HEK293 (cell line): Measurements from ENCODE around the gene ELF1.

ENCODE experiments used
- ELK4 ChIP-seq: IDR thresholded peaks from 2 replicates; pipeline ENCODE4 v1.6.1; 2011; ENCODE audit warnings: mild to moderate bottlenecking, low read depth, low read length, borderline replicate concordance
- GFI1B ChIP-seq: fragments of 450-650 bp; formaldehyde crosslinking; IDR thresholded peaks from 2 replicates; pipeline ENCODE4 v1.5.1; 2016; ENCODE audit warnings: missing biosample characterization, missing genetic modification characterization
- GLI2 ChIP-seq: fragments of 450-650 bp; formaldehyde crosslinking; IDR thresholded peaks from 2 replicates; pipeline ENCODE4; 2017; ENCODE audit warnings: missing biosample characterization, missing genetic modification characterization, low read depth, borderline replicate concordance
- GLIS1 ChIP-seq: fragments of 450-650 bp; formaldehyde crosslinking; IDR thresholded peaks from 2 replicates; pipeline ENCODE4 v1.5.1; 2016; ENCODE audit warnings: missing biosample characterization, missing genetic modification characterization
- IKZF3 ChIP-seq: fragments of 450-650 bp; IDR thresholded peaks from 2 replicates; pipeline ENCODE4 v1.5.0; 2018; ENCODE audit warnings: missing biosample characterization, mild to moderate bottlenecking, missing genetic modification characterization, moderate library complexity
- KLF16 ChIP-seq: fragments of 450-650 bp; formaldehyde crosslinking; IDR thresholded peaks from 2 replicates; pipeline ENCODE4 v1.5.1; 2017; ENCODE audit warnings: missing biosample characterization, missing genetic modification characterization
- KLF7 ChIP-seq: fragments of 450-650 bp; formaldehyde crosslinking; IDR thresholded peaks from 2 replicates; pipeline ENCODE4 v1.5.1; 2016; ENCODE audit warnings: missing biosample characterization, missing genetic modification characterization, borderline replicate concordance
- MZF1 ChIP-seq: fragments of 450-650 bp; formaldehyde crosslinking; IDR thresholded peaks from 2 replicates; pipeline ENCODE4 v1.5.1; 2017; ENCODE audit warnings: missing biosample characterization, missing genetic modification characterization, borderline replicate concordance
- OSR2 ChIP-seq: fragments of 450-650 bp; formaldehyde crosslinking; IDR thresholded peaks from 2 replicates; pipeline ENCODE4 v1.5.1; 2016; ENCODE audit warnings: missing biosample characterization, missing genetic modification characterization
- PRDM1 ChIP-seq: fragments of 450-650 bp; formaldehyde crosslinking; IDR thresholded peaks from 2 replicates; pipeline ENCODE4; 2016; ENCODE audit warnings: missing biosample characterization, missing genetic modification characterization
- PRDM10 ChIP-seq: fragments of 450-650 bp; formaldehyde crosslinking; IDR thresholded peaks from 2 replicates; pipeline ENCODE4 v1.5.1; 2016; ENCODE audit warnings: missing biosample characterization, missing genetic modification characterization
- SP3 ChIP-seq: fragments of 450-650 bp; formaldehyde crosslinking; IDR thresholded peaks from 2 replicates; pipeline ENCODE4 v1.5.1; 2016; ENCODE audit warnings: missing biosample characterization, missing genetic modification characterization
- SP7 ChIP-seq: fragments of 450-650 bp; formaldehyde crosslinking; IDR thresholded peaks from 2 replicates; pipeline ENCODE4 v1.5.1; 2016; ENCODE audit warnings: missing biosample characterization, missing genetic modification characterization
- ZBTB10 ChIP-seq: fragments of 450-650 bp; formaldehyde crosslinking; IDR thresholded peaks from 2 replicates; pipeline ENCODE4 v1.5.1; 2016; ENCODE audit warnings: missing biosample characterization, missing genetic modification characterization
- ZBTB48 ChIP-seq: fragments of 450-650 bp; formaldehyde crosslinking; IDR thresholded peaks from 2 replicates; pipeline ENCODE4 v1.5.1; 2016; ENCODE audit warnings: missing biosample characterization, missing genetic modification characterization
- ZFP3 ChIP-seq: fragments of 450-650 bp; formaldehyde crosslinking; IDR thresholded peaks from 2 replicates; pipeline ENCODE4 v1.5.1; 2016; ENCODE audit warnings: low read depth, missing biosample characterization, missing genetic modification characterization
- ZNF16 ChIP-seq: fragments of 450-650 bp; formaldehyde crosslinking; IDR thresholded peaks from 2 replicates; pipeline ENCODE4 v1.5.1; 2016; ENCODE audit warnings: low read depth, missing biosample characterization, missing genetic modification characterization
- ZNF184 ChIP-seq: fragments of 450-650 bp; IDR thresholded peaks from 2 replicates; pipeline ENCODE4 v1.5.1; 2018; ENCODE audit warnings: missing biosample characterization, mild to moderate bottlenecking, missing genetic modification characterization
- ZNF341 ChIP-seq: fragments of 450-650 bp; formaldehyde crosslinking; IDR thresholded peaks from 2 replicates; pipeline ENCODE4; 2016; ENCODE audit warnings: low read depth, missing biosample characterization, missing genetic modification characterization
- ZNF350 ChIP-seq: fragments of 450-650 bp; formaldehyde crosslinking; IDR thresholded peaks from 2 replicates; pipeline ENCODE4 v1.5.0; 2017; ENCODE audit warnings: missing biosample characterization, mild to moderate bottlenecking, missing genetic modification characterization
- ZNF423 ChIP-seq: fragments of 450-650 bp; formaldehyde crosslinking; IDR thresholded peaks from 2 replicates; pipeline ENCODE4 v1.5.1; 2016; ENCODE audit warnings: missing biosample characterization, missing genetic modification characterization
- ZNF488 ChIP-seq: fragments of 450-650 bp; formaldehyde crosslinking; IDR thresholded peaks from 2 replicates; pipeline ENCODE4 v1.5.1; 2016; ENCODE audit warnings: missing biosample characterization, missing genetic modification characterization
- ZNF555 ChIP-seq: fragments of 450-650 bp; formaldehyde crosslinking; conservative IDR thresholded peaks from 2 replicates; pipeline ENCODE4 v1.5.1; 2017; ENCODE audit warnings: missing biosample characterization, mild to moderate bottlenecking, missing genetic modification characterization, inconsistent platforms
- ZNF660 ChIP-seq: fragments of 450-650 bp; IDR thresholded peaks from 2 replicates; pipeline ENCODE4 v1.5.1; 2018; ENCODE audit warnings: missing biosample characterization, mild to moderate bottlenecking, missing genetic modification characterization
- ZNF670 ChIP-seq: fragments of 450-650 bp; formaldehyde crosslinking; IDR thresholded peaks from 2 replicates; pipeline ENCODE4 v1.5.1; 2016; ENCODE audit warnings: missing biosample characterization, missing genetic modification characterization, low read depth
- ZNF776 ChIP-seq: fragments of 450-650 bp; formaldehyde crosslinking; IDR thresholded peaks from 2 replicates; pipeline ENCODE4 v1.5.0; 2017; ENCODE audit warnings: missing biosample characterization, missing genetic modification characterization, borderline replicate concordance
- TF ChIP-seq, protein P1 (sequence below): fragments of 450-650 bp; formaldehyde crosslinking; IDR thresholded peaks from 2 replicates; pipeline ENCODE4 v1.5.1; 2016; ENCODE audit warnings: missing biosample characterization, missing genetic modification characterization, borderline replicate concordance
- TF ChIP-seq, protein P2 (sequence below): fragments of 450-650 bp; formaldehyde crosslinking; IDR thresholded peaks from 2 replicates; pipeline ENCODE4 v1.5.1; 2016; ENCODE audit warnings: missing biosample characterization, missing genetic modification characterization

The ELF1 gene

GRCh38 chr13:41060082-41060723 is 41.1 kb upstream of the ELF1 start (continued):
- TF ChIP-seq GFI1B (no peak; the same call in 1 of the 2 replicates), ZBTB10 (tag by site-specific recombination) (peak; percentile 87), KLF16 (0 out of 2 replicates have a peak, but pooled peaks have one; percentile 22), ZNF776 (tag by site-specific recombination) (no peak), ZNF350 (tag by site-specific recombination) (no peak), PRDM1 (tag by site-specific recombination) (peak; percentile 79; the same call in 1 of the 2 replicates), KLF7 (tag by site-specific recombination) (no peak; the same call in 1 of the 2 replicates), ZNF16 (no peak), ZFP3 (tag by site-specific recombination) (no peak), OSR2 (tag by site-specific recombination) (peak; percentile 23; the same call in 1 of the 2 replicates), ELK4 (no peak), ZNF660 (tag by site-specific recombination) (peak; percentile 83; the same call in 1 of the 2 replicates), ZNF670 (tag by site-specific recombination) (no peak), ZNF184 (tag by site-specific recombination) (0 out of 2 replicates have a peak, but pooled peaks have one; percentile 33), GLI2 (no peak), PRDM10 (tag by site-specific recombination) (peak; percentile 75), ZNF555 (no peak), SP3 (tag by site-specific recombination) (peak; percentile 13; the same call in 1 of the 2 replicates), ZNF488 (no peak), ZNF341 (tag by site-specific recombination) (peak; percentile 87), GLIS1 (peak; percentile 79), MZF1 (0 out of 2 replicates have a peak, but pooled peaks have one; percentile 33), ZNF423 (tag by site-specific recombination) (peak; percentile 87; the same call in 1 of the 2 replicates), ZBTB48 (tag by site-specific recombination) (no peak; the same call in 1 of the 2 replicates), SP7 (tag by site-specific recombination) (no peak; the same call in 1 of the 2 replicates), IKZF3 (tag by site-specific recombination) (peak; percentile 90; the same call in 1 of the 2 replicates)
- TF ChIP-seq, protein P1, sequence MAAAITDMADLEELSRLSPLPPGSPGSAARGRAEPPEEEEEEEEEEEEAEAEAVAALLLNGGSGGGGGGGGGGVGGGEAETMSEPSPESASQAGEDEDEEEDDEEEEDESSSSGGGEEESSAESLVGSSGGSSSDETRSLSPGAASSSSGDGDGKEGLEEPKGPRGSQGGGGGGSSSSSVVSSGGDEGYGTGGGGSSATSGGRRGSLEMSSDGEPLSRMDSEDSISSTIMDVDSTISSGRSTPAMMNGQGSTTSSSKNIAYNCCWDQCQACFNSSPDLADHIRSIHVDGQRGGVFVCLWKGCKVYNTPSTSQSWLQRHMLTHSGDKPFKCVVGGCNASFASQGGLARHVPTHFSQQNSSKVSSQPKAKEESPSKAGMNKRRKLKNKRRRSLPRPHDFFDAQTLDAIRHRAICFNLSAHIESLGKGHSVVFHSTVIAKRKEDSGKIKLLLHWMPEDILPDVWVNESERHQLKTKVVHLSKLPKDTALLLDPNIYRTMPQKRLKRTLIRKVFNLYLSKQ (tag by site-specific recombination), result no peak
- TF ChIP-seq, protein P2, sequence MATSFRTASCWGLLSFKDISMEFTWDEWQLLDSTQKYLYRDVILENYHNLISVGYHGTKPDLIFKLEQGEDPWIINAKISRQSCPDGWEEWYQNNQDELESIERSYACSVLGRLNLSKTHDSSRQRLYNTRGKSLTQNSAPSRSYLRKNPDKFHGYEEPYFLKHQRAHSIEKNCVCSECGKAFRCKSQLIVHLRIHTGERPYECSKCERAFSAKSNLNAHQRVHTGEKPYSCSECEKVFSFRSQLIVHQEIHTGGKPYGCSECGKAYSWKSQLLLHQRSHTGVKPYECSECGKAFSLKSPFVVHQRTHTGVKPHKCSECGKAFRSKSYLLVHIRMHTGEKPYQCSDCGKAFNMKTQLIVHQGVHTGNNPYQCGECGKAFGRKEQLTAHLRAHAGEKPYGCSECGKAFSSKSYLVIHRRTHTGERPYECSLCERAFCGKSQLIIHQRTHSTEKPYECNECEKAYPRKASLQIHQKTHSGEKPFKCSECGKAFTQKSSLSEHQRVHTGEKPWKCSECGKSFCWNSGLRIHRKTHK (tag by site-specific recombination), result no peak
